LNCAP (cell line): Measurements from ENCODE around the gene PP2D1.

ENCODE experiments used
- TF ChIP-seq, protein P1 (sequence below): fragments of 450-650 bp; IDR thresholded peaks from 2 replicates; pipeline ENCODE4 v1.5.1; 2017; ENCODE audit warnings: mild to moderate bottlenecking

Gene PP2D1

GRCh38 chr3:20054549-20054987 is 42.5 kb upstream of the PP2D1 start:
- TF ChIP-seq, protein P1, sequence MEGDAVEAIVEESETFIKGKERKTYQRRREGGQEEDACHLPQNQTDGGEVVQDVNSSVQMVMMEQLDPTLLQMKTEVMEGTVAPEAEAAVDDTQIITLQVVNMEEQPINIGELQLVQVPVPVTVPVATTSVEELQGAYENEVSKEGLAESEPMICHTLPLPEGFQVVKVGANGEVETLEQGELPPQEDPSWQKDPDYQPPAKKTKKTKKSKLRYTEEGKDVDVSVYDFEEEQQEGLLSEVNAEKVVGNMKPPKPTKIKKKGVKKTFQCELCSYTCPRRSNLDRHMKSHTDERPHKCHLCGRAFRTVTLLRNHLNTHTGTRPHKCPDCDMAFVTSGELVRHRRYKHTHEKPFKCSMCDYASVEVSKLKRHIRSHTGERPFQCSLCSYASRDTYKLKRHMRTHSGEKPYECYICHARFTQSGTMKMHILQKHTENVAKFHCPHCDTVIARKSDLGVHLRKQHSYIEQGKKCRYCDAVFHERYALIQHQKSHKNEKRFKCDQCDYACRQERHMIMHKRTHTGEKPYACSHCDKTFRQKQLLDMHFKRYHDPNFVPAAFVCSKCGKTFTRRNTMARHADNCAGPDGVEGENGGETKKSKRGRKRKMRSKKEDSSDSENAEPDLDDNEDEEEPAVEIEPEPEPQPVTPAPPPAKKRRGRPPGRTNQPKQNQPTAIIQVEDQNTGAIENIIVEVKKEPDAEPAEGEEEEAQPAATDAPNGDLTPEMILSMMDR, result no peak

GRCh38 chr3:20052851-20053250 is 40.8 kb upstream of the PP2D1 start:
- TF ChIP-seq, protein P1, result no peak

DNA sequence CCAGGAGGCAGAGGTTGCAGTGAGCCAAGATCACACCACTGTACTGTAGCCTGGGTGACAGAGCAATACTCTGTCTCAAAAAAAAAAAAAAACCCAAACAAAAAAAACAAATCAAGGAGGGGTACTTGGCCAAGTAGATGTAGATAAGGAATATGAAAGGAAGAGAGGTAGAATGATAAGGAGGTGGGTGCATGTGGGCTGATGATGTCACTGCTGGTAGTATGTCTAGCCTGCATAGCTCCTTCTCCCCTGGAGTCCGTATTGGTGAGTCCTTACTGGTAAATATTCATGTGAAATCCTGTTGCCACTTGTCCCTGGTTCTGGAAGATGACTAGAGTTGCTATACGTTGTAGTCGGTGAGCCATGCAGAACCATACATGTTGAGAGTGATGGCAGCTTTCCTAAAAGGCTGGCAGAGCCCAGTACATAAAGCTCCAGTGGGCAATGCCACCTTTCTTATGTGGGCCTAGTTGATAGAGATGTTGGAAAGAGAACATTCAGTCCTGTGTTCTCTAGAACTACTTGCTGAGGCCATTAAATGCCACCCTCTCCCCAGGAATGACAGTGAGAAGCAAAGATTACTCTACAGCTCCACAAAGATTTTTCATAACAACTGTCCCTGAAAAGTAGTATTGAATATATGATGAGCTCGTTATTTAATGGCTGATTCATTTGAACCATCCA is 39.2 kb upstream of the PP2D1 start:
- TF ChIP-seq, protein P1, result no peak

GRCh38 chr3:20047976-20048883 is 36.2 kb upstream of the PP2D1 start:
- TF ChIP-seq, protein P1, result no peak

- TF ChIP-seq, protein P1, result no peak
Observed at GRCh38 chr3:20047341-20047779, 35.3 kb upstream of the PP2D1 start.

DNA sequence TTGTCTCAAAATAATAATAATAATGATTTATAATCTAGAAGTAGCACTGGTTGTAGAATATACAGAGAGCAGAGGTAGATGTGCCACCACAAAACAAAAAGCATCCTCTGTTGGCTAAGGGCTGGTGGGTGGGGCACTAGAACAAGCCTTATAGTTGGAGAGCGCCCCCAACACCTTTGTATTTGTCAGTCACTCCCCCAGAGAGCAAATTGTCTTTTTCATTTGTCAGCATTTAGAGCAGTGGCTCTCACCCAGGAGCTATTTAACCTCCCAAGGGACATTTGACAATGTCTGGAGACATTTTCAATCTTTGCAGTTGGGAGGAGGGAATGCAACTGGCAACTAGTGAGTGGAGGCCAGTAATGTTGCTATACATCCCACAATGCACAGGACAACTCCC is 34.5 kb upstream of the PP2D1 start:
- TF ChIP-seq, protein P1, result no peak

- TF ChIP-seq, protein P1, result no peak
Observed at GRCh38 chr3:20043825-20044224, 31.8 kb upstream of the PP2D1 start.
